SK-N-SH treated with all-trans-retinoic acid at 6 μM for 48 hours (cell line): Measurements from ENCODE around the gene LRFN2.

Experiments used
- ATAC-seq: fragments of 200-7000 bp; cut with Tn5 transposase; 3 replicates; pipeline ENCODE4 v1.9.1; 2020; ENCODE audit warnings: mild to moderate bottlenecking, moderate library complexity
- BACH2 ChIP-seq: fragments of 250-450 bp; sonication (Bioruptor Pico); IDR thresholded peaks from 2 replicates; pipeline ENCODE4 v1.9.0; 2021; ENCODE audit warnings: mild to moderate bottlenecking, borderline replicate concordance
- CSDC2 ChIP-seq: fragments of 250-450 bp; sonication (Bioruptor Pico); IDR thresholded peaks from 2 replicates; pipeline ENCODE4 v1.5.0; 2020; ENCODE audit warnings: mild to moderate bottlenecking, moderate library complexity
- ESRRG ChIP-seq: fragments of 250-450 bp; sonication (Bioruptor Pico); IDR thresholded peaks from 2 replicates; pipeline ENCODE4 v1.6.1; 2021; ENCODE audit warnings: mild to moderate bottlenecking
- GLIS3 ChIP-seq: fragments of 250-450 bp; sonication (Bioruptor Pico); IDR thresholded peaks from 2 replicates; pipeline ENCODE4 v1.5.0; 2020; ENCODE audit warnings: mild to moderate bottlenecking, moderate library complexity
- ISL1 ChIP-seq: fragments of 250-450 bp; sonication (Bioruptor Pico); IDR thresholded peaks from 2 replicates; pipeline ENCODE4 v2.1.2; 2022; ENCODE audit warnings: mild to moderate bottlenecking, moderate library complexity
- OSR1 ChIP-seq: fragments of 250-450 bp; sonication (Bioruptor Pico); IDR thresholded peaks from 2 replicates; pipeline ENCODE4 v1.8.0; 2022; ENCODE audit warnings: moderate library complexity, mild to moderate bottlenecking, inconsistent platforms
- POU6F1 ChIP-seq: fragments of 250-450 bp; sonication (Bioruptor Pico); IDR thresholded peaks from 2 replicates; pipeline ENCODE4 v1.8.0; 2021; ENCODE audit warnings: low read depth, mild to moderate bottlenecking, moderate library complexity, borderline replicate concordance
- PPARA ChIP-seq: fragments of 250-450 bp; sonication (Bioruptor Pico); IDR thresholded peaks from 2 replicates; pipeline ENCODE4 v1.5.0; 2020; ENCODE audit warnings: mild to moderate bottlenecking, borderline replicate concordance
- RARB ChIP-seq: fragments of 250-450 bp; sonication (Bioruptor Pico); IDR thresholded peaks from 2 replicates; pipeline ENCODE4 v1.8.0; 2021; ENCODE audit warnings: mild to moderate bottlenecking, moderate library complexity
- SNAI2 ChIP-seq: fragments of 250-450 bp; sonication (Bioruptor Pico); IDR thresholded peaks from 2 replicates; pipeline ENCODE4 v1.5.0; 2020; ENCODE audit warnings: mild to moderate bottlenecking, moderate library complexity
- TCF4 ChIP-seq: fragments of 250-450 bp; sonication (Bioruptor Pico); IDR thresholded peaks from 2 replicates; pipeline ENCODE4 v1.8.0; 2021; ENCODE audit warnings: mild to moderate bottlenecking, moderate library complexity, borderline replicate concordance
- TOX ChIP-seq: fragments of 250-450 bp; sonication (Bioruptor Pico); IDR thresholded peaks from 2 replicates; pipeline ENCODE4 v1.8.0; 2021; ENCODE audit warnings: mild to moderate bottlenecking, moderate library complexity, borderline replicate concordance
- ZC3H10 ChIP-seq: fragments of 250-450 bp; sonication (Bioruptor Pico); IDR thresholded peaks from 2 replicates; pipeline ENCODE4 v1.5.1; 2021; ENCODE audit warnings: mild to moderate bottlenecking, moderate library complexity
- ZFP3 ChIP-seq: fragments of 250-450 bp; sonication (Bioruptor Pico); IDR thresholded peaks from 2 replicates; pipeline ENCODE4 v1.5.0; 2020; ENCODE audit warnings: mild to moderate bottlenecking, moderate library complexity
- ZFP30 ChIP-seq: fragments of 450-650 bp; formaldehyde crosslinking; IDR thresholded peaks from 2 replicates; pipeline ENCODE4 v1.5.0; 2022; ENCODE audit warnings: mild to moderate bottlenecking, moderate library complexity
- ZNF70 ChIP-seq: fragments of 450-650 bp; formaldehyde crosslinking; IDR thresholded peaks from 2 replicates; pipeline ENCODE4 v1.5.0; 2020; ENCODE audit warnings: mild to moderate bottlenecking, moderate library complexity
- ZNF8 ChIP-seq: fragments of 450-650 bp; formaldehyde crosslinking; IDR thresholded peaks from 2 replicates; pipeline ENCODE4 v1.5.0; 2020; ENCODE audit warnings: mild to moderate bottlenecking, moderate library complexity
- TF ChIP-seq, protein P1 (sequence below): fragments of 250-450 bp; sonication (Bioruptor Pico); IDR thresholded peaks from 2 replicates; pipeline ENCODE4 v1.5.1; 2020; ENCODE audit warnings: low read depth, mild to moderate bottlenecking, moderate library complexity
- TF ChIP-seq, protein P2 (sequence below): fragments of 250-450 bp; sonication (Bioruptor Pico); IDR thresholded peaks from 2 replicates; pipeline ENCODE4 v1.8.0; 2020; ENCODE audit warnings: mild to moderate bottlenecking, moderate library complexity, borderline replicate concordance
- TF ChIP-seq, protein P3 (sequence below): fragments of 250-450 bp; sonication (Bioruptor Pico); IDR thresholded peaks from 2 replicates; pipeline ENCODE4 v1.5.1; 2021; ENCODE audit warnings: mild to moderate bottlenecking, moderate library complexity

LRFN2 gene

DNA sequence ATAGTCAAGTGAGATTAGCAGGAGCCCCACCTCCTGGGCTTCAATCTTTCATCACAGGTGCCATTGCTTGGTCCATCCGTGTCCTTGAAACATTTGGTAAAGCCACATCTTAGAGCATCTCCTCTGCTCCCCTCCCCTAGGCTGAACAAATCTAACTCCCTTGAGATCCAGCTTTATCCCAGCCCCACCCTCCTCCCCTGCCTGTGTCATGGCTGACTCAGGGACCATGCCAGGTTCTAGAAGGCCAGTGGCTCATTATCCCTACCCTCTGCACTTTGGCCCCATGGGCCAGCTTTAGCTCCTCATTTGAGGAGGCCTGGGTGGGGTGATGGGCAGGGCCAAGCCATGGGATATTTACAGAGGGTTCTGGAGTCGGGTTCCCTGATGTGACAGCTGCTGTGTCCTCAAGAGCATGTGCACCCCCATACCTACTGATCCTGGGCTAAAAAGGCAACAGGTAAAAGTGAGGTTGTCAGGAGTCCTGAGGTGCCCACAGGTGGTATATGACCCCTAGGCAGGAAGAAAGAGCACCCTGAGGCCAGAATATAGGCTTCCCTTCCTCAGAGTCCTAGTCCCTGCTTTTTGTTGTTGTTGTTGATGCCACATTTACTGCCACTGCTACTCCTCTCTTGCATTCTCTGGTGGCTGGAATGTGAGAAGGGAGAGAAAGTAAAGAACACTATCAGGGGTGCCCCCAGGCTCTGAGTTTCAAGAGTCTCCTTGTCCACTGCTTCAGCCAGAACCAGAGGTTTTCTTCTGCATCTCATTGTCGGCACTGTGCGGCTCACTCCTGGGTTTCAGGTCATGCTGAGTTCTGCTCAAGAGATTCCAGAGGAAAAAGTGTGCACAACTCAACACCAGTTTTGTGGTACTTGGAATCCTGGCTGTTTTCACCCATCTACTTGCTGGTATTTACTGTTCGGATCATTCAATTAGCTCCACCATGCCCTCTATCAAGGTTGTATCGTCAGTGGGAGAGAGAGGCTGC, 228.4 kb downstream of the LRFN2 start:
- no peak for ATAC-seq
- TF ChIP-seq ISL1 (CRISPR knock-in tag) (no peak), ZFP3 (CRISPR knock-in tag) (no peak), ZC3H10 (CRISPR knock-in tag) (no peak), ZFP30 (CRISPR knock-in tag) (no peak)
- TF ChIP-seq, protein P1, sequence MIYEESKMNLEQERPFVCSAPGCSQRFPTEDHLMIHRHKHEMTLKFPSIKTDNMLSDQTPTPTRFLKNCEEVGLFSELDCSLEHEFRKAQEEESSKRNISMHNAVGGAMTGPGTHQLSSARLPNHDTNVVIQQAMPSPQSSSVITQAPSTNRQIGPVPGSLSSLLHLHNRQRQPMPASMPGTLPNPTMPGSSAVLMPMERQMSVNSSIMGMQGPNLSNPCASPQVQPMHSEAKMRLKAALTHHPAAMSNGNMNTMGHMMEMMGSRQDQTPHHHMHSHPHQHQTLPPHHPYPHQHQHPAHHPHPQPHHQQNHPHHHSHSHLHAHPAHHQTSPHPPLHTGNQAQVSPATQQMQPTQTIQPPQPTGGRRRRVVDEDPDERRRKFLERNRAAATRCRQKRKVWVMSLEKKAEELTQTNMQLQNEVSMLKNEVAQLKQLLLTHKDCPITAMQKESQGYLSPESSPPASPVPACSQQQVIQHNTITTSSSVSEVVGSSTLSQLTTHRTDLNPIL (CRISPR knock-in tag) = no peak

- TF ChIP-seq PPARA (CRISPR knock-in tag) (no peak), TCF4 (CRISPR knock-in tag) (no peak), GLIS3 (CRISPR knock-in tag) (no peak), CSDC2 (no peak), TOX (no peak), ZNF8 (CRISPR knock-in tag) (no peak), OSR1 (CRISPR knock-in tag) (no peak), ISL1 (CRISPR knock-in tag) (no peak), ZC3H10 (CRISPR knock-in tag) (no peak)
- TF ChIP-seq, protein P1 (CRISPR knock-in tag) = no peak
- ATAC-seq = peak; percentile 58; the same call in 2 of the 3 replicates
Measured at GRCh38 chr6:40356242-40356910, 230.8 kb downstream of the LRFN2 start.

GRCh38 chr6:40355532-40355931, 231.6 kb downstream of the LRFN2 start:
- no peak for ATAC-seq
- TF ChIP-seq CSDC2 = no peak
- no peak for TF ChIP-seq RARB
- TF ChIP-seq POU6F1 (CRISPR knock-in tag) = no peak
- TF ChIP-seq GLIS3 (CRISPR knock-in tag) = no peak
- TF ChIP-seq, protein P2, sequence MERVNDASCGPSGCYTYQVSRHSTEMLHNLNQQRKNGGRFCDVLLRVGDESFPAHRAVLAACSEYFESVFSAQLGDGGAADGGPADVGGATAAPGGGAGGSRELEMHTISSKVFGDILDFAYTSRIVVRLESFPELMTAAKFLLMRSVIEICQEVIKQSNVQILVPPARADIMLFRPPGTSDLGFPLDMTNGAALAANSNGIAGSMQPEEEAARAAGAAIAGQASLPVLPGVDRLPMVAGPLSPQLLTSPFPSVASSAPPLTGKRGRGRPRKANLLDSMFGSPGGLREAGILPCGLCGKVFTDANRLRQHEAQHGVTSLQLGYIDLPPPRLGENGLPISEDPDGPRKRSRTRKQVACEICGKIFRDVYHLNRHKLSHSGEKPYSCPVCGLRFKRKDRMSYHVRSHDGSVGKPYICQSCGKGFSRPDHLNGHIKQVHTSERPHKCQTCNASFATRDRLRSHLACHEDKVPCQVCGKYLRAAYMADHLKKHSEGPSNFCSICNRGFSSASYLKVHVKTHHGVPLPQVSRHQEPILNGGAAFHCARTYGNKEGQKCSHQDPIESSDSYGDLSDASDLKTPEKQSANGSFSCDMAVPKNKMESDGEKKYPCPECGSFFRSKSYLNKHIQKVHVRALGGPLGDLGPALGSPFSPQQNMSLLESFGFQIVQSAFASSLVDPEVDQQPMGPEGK (CRISPR knock-in tag) = no peak
- TF ChIP-seq TOX = no peak
- no peak for TF ChIP-seq ZFP3 (CRISPR knock-in tag)
- no peak for TF ChIP-seq BACH2 (CRISPR knock-in tag)
- TF ChIP-seq PPARA (CRISPR knock-in tag) = no peak
- TF ChIP-seq ZC3H10 (CRISPR knock-in tag) = no peak
- no peak for TF ChIP-seq SNAI2
- TF ChIP-seq, protein P3, sequence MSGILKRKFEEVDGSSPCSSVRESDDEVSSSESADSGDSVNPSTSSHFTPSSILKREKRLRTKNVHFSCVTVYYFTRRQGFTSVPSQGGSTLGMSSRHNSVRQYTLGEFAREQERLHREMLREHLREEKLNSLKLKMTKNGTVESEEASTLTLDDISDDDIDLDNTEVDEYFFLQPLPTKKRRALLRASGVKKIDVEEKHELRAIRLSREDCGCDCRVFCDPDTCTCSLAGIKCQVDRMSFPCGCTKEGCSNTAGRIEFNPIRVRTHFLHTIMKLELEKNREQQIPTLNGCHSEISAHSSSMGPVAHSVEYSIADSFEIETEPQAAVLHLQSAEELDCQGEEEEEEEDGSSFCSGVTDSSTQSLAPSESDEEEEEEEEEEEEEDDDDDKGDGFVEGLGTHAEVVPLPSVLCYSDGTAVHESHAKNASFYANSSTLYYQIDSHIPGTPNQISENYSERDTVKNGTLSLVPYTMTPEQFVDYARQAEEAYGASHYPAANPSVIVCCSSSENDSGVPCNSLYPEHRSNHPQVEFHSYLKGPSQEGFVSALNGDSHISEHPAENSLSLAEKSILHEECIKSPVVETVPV (CRISPR knock-in tag) = no peak
- no peak for TF ChIP-seq ESRRG
- TF ChIP-seq ZNF70 = no peak
- TF ChIP-seq OSR1 (CRISPR knock-in tag) = no peak
